Activated T-cell treated with anti-CD3 and anti-CD28 coated beads, Interleukin-2, amount 50 U/mL, for 1 hour (primary cell): ENCODE measurements around the gene ASB18.
"Not testable (repeated sequence)": the region's sequence is repeated elsewhere in the genome, so short reads cannot be mapped to it uniquely, and the experiment has no call there.

Source experiments
- DNase-seq: peaks from one replicate; pipeline ENCODE4 v3.0.0-alpha.2; 2020

The ASB18 gene

GRCh38 chr2:236284208-236284607 is 20.0 kb upstream of the ASB18 start:
- no peak for DNase-seq

DNA sequence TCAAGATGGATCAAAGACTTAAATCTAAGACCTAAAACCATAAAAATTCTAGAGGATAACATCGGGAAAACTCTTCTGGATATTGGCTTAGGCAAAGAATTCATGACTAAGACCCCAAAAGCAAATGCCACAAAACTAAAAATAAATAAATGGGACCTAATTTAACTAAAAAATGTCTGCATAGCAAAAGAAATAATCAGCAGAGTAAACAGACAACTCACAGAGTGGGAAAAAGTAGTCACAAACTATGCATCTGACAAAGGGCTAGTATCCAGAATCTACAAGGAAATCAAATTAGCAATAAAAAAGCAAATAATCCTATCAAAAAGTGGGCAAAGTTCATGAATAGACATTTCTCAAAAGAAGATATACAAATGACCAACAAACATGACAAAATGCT is 18.2 kb upstream of the ASB18 start:
- no peak for DNase-seq

DNA sequence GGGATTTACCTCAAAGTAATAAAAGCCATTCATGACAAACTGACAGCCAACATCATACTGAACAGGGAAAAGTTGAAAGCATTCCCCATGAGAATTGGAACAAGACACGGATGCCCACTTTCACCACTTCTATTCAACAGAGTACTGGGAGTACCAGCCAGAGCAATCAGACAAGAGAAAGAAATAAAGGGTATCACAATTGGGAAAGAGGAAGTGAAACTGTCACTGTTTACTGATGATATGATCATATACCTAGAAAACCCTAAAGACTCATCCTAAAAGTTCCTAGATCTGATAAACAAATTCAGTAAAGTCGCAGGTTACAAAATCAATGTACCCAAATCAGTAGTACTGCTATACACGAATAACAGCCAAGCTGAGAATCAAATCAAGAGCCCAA is 17.2 kb upstream of the ASB18 start:
- no peak for DNase-seq

DNA sequence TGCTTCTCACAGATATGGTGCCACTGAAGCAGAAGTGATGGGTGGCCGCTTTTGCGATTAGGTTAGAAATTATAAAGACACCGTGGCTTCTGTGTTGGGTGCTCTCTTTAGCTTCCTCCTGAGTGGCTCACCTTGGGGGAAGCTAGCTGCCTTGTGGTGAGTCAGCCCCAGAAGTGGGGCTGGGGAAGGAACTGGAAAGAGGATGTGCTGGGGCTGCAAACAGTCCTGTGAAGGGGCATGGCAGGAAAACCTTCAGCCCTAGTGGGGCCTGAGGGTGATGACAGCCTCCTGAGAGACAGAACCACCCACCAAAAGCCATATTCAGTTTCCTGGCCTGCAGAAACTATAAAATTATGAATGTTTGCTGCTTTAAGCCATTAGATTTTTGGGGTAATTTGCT is 8.9 kb upstream of the ASB18 start:
- DNase-seq, result no peak

DNA sequence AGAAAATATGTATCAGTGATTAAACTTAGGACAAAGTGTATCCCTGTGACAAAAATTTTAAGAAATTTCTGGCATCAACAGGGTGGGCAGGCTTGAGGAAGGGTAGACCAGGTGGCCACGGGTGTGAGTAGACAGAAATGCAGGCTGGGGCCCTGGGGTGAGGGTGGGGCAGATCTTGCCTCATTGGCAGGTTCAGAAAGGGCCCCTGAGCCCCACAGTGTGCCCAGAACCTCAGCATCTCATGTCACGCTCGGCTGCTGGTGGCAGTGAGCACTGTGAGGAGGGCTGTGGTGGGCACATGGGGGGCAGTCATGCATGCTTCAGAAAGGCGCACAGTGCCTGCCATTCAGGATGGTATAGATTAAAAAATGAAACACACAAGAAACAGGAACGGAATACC is 7.6 kb upstream of the ASB18 start:
- no peak for DNase-seq

DNA sequence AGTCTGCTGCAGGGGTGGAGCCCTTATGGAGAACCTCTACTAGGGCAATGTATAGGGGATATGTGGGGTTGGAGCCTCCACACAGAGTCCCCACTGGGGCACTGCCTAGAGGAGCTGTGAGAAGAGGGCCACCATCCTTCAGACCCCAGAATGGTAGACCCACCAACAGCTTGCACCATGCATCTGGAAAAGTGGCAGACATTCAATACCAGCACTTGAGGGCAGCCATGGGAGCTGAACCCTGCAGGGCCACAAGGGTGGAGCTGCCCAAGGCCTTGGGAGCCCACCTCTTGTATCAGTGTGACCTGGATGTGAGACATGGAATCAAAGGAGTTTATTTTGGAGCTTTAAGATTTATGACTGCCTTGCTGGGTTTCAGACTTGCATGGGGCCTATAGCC is 5.7 kb upstream of the ASB18 start:
- DNase-seq, result not testable (repeated sequence)

GRCh38 chr2:236265675-236266074 is 1.5 kb upstream of the ASB18 start:
- no peak for DNase-seq

DNA sequence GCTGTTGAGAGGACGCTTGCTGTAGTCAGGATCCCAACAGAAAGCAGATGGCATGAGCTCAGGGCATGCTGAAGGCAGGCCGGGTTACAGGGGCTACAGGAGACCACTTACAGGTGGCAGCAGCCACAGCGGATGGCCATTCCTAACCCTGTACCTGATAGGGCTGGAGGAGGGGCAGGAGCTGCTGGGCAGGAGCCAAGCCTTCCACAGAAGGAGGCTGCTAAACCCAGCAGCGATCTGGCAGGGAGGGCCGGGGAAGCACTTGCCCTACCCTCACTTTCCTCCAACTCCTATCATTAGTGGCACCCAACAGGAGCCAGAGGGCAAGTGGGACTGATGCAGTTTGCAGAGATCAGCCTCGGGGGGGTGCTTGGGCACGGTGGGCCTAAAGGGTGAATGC is 2.0 kb downstream of the ASB18 start:
- no peak for DNase-seq

DNA sequence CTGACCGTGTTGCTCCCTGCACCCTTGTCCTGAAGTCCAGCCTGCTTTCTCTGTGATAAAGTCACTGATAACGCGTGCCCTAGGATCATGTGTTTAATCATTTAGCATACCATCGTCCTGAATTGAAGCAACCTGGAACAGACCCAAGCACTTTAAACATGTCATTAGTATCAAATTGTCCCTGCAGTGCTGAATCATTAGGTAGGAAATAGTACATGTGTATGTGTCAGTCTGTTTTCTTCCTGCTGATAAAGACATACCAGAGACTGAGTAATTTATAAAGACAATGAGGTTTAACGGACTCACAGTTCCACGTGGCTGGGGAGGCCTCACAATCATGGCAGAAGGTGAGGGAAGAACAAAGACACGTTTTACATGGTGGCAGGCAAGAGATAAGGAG is 2.8 kb downstream of the ASB18 start:
- no peak for DNase-seq

DNA sequence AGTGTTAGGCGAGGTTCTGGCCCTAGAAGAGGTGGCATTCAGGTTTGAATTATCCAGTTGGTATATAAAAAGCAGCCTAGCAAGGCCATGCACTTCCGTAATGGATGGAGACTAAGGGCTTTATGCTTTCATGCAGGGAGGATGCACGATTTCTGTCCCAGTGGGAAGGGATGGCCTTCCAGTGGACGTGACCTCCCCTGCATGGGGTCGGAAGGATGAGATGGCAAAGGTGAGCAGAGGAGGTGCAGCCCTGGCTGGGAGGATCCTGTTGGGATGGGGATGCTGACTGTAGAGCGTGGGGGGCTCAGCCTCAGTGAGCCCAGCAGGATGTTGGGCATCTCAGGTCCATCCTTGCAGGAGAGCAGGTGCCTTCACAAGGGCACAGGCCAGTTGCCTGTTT is 4.8 kb downstream of the ASB18 start:
- DNase-seq, result no peak

DNA sequence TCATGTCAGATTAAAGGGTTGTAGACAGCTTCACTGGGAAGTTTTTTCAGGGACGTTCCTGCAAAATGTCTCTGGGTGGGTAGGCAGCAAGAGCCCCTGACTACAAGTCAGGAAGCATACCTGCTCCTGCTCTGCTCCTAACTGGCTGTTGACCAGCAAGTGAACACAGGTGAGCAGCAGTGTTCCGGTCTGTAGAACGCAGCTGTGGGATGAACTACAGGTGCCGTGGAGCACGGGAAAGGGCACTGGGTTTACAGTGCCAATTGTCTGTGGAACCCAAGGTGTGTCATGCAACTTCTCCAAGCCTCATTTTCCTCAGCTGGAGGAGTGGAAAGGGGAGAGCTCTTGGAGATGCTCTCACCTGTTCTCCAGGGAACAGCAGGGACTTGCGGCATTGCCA is 6.6 kb downstream of the ASB18 start:
- no peak for DNase-seq

GRCh38 chr2:236257136-236257535 is 7.1 kb downstream of the ASB18 start:
- DNase-seq, result no peak

DNA sequence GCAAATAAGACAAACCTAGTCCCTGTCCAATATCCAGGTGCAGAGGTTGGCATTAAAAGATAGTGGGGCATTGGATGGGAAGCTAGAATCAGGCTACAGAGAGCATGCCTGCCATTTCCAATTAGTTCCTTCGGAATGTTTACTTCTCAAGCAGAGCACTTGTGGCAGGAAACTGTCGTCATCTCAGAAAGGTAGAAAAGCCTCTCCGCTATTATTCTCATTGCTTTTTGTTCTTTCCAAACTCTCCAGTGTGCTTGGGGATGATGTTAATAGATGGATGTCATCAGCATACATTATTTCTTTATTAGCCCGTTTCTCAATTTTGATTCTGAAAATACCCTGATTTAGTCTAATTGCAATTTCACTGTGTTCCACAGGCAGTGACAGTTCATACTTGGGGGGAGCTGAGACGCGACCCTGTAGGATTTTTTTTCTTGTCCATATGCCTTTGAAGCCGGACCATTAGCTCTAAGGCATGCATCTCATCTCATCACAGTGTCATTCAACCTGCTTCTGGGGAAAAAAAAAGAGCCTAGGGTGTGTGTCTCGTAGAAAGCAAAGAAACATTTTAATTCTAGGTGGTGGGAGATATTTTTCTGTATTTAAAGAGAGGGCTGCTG is 7.7 kb downstream of the ASB18 start:
- DNase-seq, result no peak

DNA sequence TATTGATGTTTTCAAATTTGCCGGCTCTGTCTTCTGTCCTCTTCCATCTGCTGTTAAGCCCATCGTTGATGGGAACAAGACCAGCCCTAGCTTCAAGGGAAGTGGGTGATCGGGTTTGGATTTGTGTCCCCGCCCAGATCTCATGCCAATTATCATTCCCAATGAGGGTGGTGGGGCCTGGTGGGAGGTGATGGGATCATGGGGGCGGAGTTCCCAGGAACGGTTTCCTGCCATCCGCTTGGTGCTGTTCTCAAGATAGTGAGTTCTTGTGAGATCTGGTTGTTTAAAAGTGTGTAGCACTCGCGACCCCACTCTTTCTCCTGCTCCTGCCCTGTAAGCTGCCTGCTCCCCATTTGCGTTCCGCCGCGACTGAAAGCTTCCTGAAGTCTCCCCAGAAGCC is 9.5 kb downstream of the ASB18 start:
- DNase-seq, result no peak

GRCh38 chr2:236254001-236254400 is 10.2 kb downstream of the ASB18 start:
- no peak for DNase-seq

- no peak for DNase-seq
These were observed 11.6 kb downstream of the ASB18 start for GRCh38 chr2:236252602-236253001.

DNA sequence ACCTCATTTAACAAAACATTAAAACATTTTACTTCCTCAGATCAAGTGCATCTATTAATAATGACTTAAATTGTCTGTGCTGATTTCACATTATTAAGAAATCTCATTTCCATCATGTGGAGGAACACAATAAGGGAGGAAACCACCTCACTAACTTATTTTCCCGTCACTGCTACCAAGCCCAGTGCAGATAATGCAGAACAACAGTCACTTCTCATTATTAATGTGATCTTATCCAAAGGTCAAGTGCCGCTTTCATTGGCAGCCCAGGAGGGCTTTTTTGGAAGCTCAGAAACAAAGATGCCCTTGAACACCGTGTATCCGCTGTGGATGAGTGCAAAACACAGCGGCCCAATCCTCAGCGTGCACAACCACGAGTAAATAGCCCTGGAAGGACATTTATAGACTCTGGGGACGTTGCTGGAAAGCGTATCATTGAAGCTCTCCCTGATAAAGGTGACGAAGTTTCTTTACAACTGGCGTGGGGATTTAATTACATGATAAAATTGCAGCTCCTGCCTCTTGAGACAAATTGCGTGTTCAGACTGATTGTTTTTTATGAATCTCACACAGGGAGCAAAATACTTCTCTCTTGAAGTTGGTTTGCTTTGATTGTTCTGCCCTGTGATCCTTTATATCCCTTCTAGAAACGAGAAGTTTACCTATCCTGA is 13.2 kb downstream of the ASB18 start:
- DNase-seq, result no peak

DNA sequence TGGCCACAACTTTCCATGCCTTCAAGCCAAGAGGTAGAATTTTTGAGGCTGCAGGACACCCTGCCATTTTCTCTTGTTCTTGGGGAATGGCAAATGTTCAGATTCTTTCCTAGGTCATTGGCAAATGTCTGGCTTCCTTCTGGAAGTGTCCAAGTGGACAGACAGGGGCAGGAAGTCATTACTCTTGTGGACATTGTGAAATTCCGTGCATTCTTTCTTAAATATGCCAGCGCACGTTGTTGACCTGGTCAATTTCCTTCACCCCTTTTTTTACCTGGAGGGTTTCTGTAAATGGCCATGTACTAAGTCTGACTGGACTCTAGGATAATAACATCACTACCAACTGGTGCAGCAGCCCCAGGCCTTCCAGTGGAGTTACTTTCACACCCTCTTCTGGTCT is 13.9 kb downstream of the ASB18 start:
- DNase-seq, result no peak

DNA sequence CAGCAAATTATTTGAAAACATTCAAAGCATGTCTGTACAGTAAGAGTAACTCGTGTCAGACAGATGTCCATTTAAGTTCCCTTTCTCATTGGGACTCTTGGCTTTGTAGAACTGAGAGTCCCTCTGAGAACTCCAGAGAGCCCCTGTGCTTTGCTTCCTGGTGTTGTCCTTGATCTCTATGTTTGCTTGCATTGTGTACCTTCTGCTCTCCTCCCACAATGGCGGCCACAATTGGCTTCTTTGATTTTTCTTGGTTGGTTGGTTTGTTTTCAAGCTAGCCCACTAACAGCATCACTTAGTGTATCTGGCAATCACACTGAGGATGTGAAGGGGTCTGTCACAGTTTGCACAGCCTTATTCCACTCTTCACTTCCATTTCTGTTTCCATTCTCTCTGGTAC is 15.1 kb downstream of the ASB18 start:
- DNase-seq, result no peak

DNA sequence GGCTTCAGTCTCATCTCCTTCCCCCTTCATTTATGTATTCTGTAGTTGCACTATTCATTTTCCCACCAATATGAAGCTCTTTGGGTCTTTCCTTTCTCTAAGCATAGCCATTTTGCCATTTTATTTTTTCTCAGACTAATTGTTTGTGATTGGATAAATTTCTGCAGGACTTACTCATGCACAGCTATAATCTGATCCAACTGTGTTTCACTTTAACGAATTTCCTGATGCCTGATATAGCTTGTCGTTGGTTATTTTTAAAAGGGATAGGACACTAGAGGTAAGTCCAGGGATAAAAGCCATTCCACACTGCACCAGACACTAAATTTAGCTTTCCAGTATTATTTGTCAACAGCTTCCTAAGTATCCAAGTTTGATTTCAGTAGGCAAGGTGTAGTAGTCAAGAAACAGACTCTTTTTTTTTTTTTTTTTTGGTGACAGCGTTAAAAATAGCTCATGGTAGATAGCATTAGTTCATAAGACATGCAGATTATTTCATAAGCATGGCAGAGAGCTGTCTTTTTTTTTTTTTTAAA is 17.4 kb downstream of the ASB18 start:
- DNase-seq, result no peak

GRCh38 chr2:236244256-236244655 is 19.9 kb downstream of the ASB18 start:
- DNase-seq, result no peak

DNA sequence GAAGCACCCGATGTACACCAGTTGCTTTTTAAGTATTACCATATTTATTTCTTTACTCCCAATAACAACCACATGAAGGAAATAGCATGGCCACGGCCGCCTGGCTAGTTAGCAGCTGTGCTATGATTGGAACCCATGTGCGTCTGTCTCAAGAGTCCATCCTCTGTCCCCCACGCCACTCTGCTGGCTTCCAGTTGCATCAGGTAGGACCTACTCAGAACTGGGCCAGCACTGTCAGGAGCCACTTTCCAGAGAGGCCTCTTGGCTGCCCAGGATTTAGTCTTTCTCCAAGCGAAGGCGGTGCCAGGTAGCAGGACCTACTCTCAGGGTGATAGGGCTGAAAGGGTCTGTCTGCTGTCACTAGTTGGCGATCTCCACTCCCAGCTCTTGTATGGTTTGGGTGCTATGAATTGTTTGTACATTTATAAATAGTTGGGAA is 22.1 kb downstream of the ASB18 start:
- DNase-seq, result no peak

DNA sequence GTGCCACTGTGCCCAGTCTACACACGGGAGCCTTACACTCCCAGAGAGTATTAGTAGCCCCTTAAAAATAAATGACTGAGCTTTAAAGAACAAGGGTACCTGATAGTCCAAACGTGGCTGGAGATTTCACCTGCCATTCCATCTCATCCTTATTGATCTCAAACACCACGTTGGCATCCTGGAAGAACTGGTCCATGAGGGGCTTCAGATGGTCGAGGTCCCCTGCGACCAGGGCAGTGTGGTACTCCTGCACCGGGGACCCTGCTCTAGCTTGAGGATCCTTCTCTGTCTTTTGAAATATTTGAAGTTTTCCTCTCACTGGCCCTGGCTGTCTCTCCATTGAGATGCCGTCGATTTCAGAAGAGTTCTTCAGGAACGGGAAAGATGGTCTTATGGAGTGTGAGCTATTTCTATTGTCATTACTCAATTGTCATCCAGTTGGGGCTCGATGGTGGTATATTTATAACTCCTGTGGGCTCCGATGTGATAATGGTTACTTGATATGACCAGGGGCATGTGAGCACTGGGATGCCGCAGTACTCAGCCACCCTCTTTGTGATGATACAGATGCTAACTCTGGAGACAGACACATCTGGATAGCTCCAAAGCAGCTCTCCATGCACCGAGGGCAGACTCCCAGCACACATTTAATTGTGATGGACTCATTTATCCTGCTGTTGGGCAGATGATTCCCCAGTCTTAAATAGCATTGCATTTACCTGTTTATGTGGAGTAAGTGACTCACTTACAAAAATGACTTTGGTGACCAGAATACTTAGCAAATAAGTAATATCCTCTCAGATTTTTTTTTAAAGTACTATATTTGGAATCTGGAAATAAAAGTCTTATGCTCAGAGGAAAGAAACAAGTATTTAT is 22.8 kb downstream of the ASB18 start:
- no peak for DNase-seq
